ENCODE measurements around the gene PXDN.
A peak's percentile ranks its signal among the peaks of the same experiment; 100 is the strongest.

PXDN gene

GRCh38 chr2:1789610-1790009, 45.3 kb upstream of the PXDN start:
- no peaks in the 10 kb centered on the region for H3K9me3 ChIP-seq (ENCODE audit: insufficient read depth, low read length)
- TF ChIP-seq YY1 (IDR thresholded peaks at IDR 0.05; ENCODE audit: insufficient read depth, insufficient read length): no peak
- TF ChIP-seq ZNF274 (IDR thresholded peaks at IDR 0.05; ENCODE audit: low read depth, low read length): no peak
- no peak for TF ChIP-seq SUZ12 (IDR thresholded peaks at IDR 0.05; ENCODE audit: extremely low read depth, insufficient read depth, insufficient read length)
- H3K4me3 ChIP-seq (ENCODE audit: insufficient read length, low read depth): no peak overlapping the region
- no peaks in the 10 kb centered on the region for H3K36me3 ChIP-seq (ENCODE audit: insufficient read depth, insufficient read length, low read length)
- H3K9ac ChIP-seq (ENCODE audit: insufficient read length, low read depth): no peak overlapping the region
- peaks cover 8% of the 10 kb centered on the region for H3K4me1 ChIP-seq (ENCODE audit: insufficient read depth, insufficient read length)
- DNase-seq (ENCODE audit: low read depth, low spot score): no peak
- H3K27me3 ChIP-seq (ENCODE audit: insufficient read depth, insufficient read length): no peaks in the 10 kb centered on the region

- H3K4me1 ChIP-seq (ENCODE audit: insufficient read depth, insufficient read length): peaks cover 8% of the 10 kb centered on the region
- H3K27me3 ChIP-seq (ENCODE audit: insufficient read depth, insufficient read length): no peaks in the 10 kb centered on the region
- no peak for DNase-seq (ENCODE audit: low read depth, low spot score)
Measured at GRCh38 chr2:1788478-1788959, 44.2 kb upstream of the PXDN start.

GRCh38 chr2:1787755-1788477, 43.6 kb upstream of the PXDN start:
- H3K4me1 ChIP-seq (ENCODE audit: insufficient read depth, insufficient read length): peaks cover 8% of the 10 kb centered on the region
- TF ChIP-seq SUZ12 (IDR thresholded peaks at IDR 0.05; ENCODE audit: extremely low read depth, insufficient read depth, insufficient read length): no peak
- TF ChIP-seq ZNF274 (IDR thresholded peaks at IDR 0.05; ENCODE audit: low read depth, low read length): no peak
- no peak for TF ChIP-seq YY1 (IDR thresholded peaks at IDR 0.05; ENCODE audit: insufficient read depth, insufficient read length)
- H3K9ac ChIP-seq (ENCODE audit: insufficient read length, low read depth): peak overlapping the region; percentile 25
- H3K27me3 ChIP-seq (ENCODE audit: insufficient read depth, insufficient read length): no peaks in the 10 kb centered on the region
- no peaks in the 10 kb centered on the region for H3K9me3 ChIP-seq (ENCODE audit: insufficient read depth, low read length)
- DNase-seq (ENCODE audit: low read depth, low spot score): no peak
- no peaks in the 10 kb centered on the region for H3K36me3 ChIP-seq (ENCODE audit: insufficient read depth, insufficient read length, low read length)
- H3K4me3 ChIP-seq (ENCODE audit: insufficient read length, low read depth): no peak overlapping the region

More at GRCh38 chr2:1788478-1788959, 44.2 kb upstream of the PXDN start:
- Histone ChIP-seq H3K4me3 (ENCODE audit: insufficient read length, low read depth) (no peak overlapping the region), H3K9ac (ENCODE audit: insufficient read length, low read depth) (peak overlapping the region; percentile 25), H3K9me3 (ENCODE audit: insufficient read depth, low read length) (no peaks in the 10 kb centered on the region), H3K36me3 (ENCODE audit: insufficient read depth, insufficient read length, low read length) (no peaks in the 10 kb centered on the region)
- TF ChIP-seq YY1 (IDR thresholded peaks at IDR 0.05; ENCODE audit: insufficient read depth, insufficient read length): no peak
- no peak for TF ChIP-seq SUZ12 (IDR thresholded peaks at IDR 0.05; ENCODE audit: extremely low read depth, insufficient read depth, insufficient read length)
- TF ChIP-seq ZNF274 (IDR thresholded peaks at IDR 0.05; ENCODE audit: low read depth, low read length): no peak

GRCh38 chr2:1784986-1785617, 40.8 kb upstream of the PXDN start:
- Histone ChIP-seq H3K4me3 (ENCODE audit: insufficient read length, low read depth) (no peak overlapping the region), H3K9me3 (ENCODE audit: insufficient read depth, low read length) (no peaks in the 10 kb centered on the region), H3K9ac (ENCODE audit: insufficient read length, low read depth) (no peak overlapping the region), H3K36me3 (ENCODE audit: insufficient read depth, insufficient read length, low read length) (no peaks in the 10 kb centered on the region), H3K27me3 (ENCODE audit: insufficient read depth, insufficient read length) (no peaks in the 10 kb centered on the region), H3K4me1 (ENCODE audit: insufficient read depth, insufficient read length) (peaks cover 8% of the 10 kb centered on the region)
- no peak for DNase-seq (ENCODE audit: low read depth, low spot score)
- TF ChIP-seq ZNF274 (IDR thresholded peaks at IDR 0.05; ENCODE audit: low read depth, low read length): no peak
- TF ChIP-seq SUZ12 (IDR thresholded peaks at IDR 0.05; ENCODE audit: extremely low read depth, insufficient read depth, insufficient read length): no peak
- TF ChIP-seq YY1 (IDR thresholded peaks at IDR 0.05; ENCODE audit: insufficient read depth, insufficient read length): no peak

- no peaks in the 10 kb centered on the region for H3K36me3 ChIP-seq (ENCODE audit: insufficient read depth, insufficient read length, low read length)
- DNase-seq (ENCODE audit: low read depth, low spot score): no peak
- no peaks in the 10 kb centered on the region for H3K27me3 ChIP-seq (ENCODE audit: insufficient read depth, insufficient read length)
- TF ChIP-seq YY1 (IDR thresholded peaks at IDR 0.05; ENCODE audit: insufficient read depth, insufficient read length) (no peak), ZNF274 (IDR thresholded peaks at IDR 0.05; ENCODE audit: low read depth, low read length) (no peak), SUZ12 (IDR thresholded peaks at IDR 0.05; ENCODE audit: extremely low read depth, insufficient read depth, insufficient read length) (no peak)
- peaks cover 8% of the 10 kb centered on the region for H3K4me1 ChIP-seq (ENCODE audit: insufficient read depth, insufficient read length)
- no peak overlapping the region for H3K9ac ChIP-seq (ENCODE audit: insufficient read length, low read depth)
- no peak overlapping the region for H3K4me3 ChIP-seq (ENCODE audit: insufficient read length, low read depth)
- no peaks in the 10 kb centered on the region for H3K9me3 ChIP-seq (ENCODE audit: insufficient read depth, low read length)
Measured at GRCh38 chr2:1784087-1784486, 39.8 kb upstream of the PXDN start.

GRCh38 chr2:1782514-1782913, 38.2 kb upstream of the PXDN start:
- H3K36me3 ChIP-seq (ENCODE audit: insufficient read depth, insufficient read length, low read length): no peaks in the 10 kb centered on the region
- no peaks in the 10 kb centered on the region for H3K4me1 ChIP-seq (ENCODE audit: insufficient read depth, insufficient read length)

More at GRCh38 chr2:1782514-1782913, 38.2 kb upstream of the PXDN start:
- no peak overlapping the region for H3K9ac ChIP-seq (ENCODE audit: insufficient read length, low read depth)
- no peaks in the 10 kb centered on the region for H3K27me3 ChIP-seq (ENCODE audit: insufficient read depth, insufficient read length)
- no peak for DNase-seq (ENCODE audit: low read depth, low spot score)
- no peak overlapping the region for H3K4me3 ChIP-seq (ENCODE audit: insufficient read length, low read depth)
- H3K9me3 ChIP-seq (ENCODE audit: insufficient read depth, low read length): no peaks in the 10 kb centered on the region
- TF ChIP-seq YY1 (IDR thresholded peaks at IDR 0.05; ENCODE audit: insufficient read depth, insufficient read length) (no peak), ZNF274 (IDR thresholded peaks at IDR 0.05; ENCODE audit: low read depth, low read length) (no peak), SUZ12 (IDR thresholded peaks at IDR 0.05; ENCODE audit: extremely low read depth, insufficient read depth, insufficient read length) (no peak)

Measured in NT2/D1 (cell line).